IPS-18c (cell line): ENCODE data around the gene JMJD4.

ENCODE experiments used
- H3K4me3 ChIP-seq: 2 replicates; pipeline ENCODE4 v1.7.0; 2013; ENCODE audit warnings: low read depth, mild to moderate bottlenecking, low read length, moderate library complexity; ENCODE audit not compliant: insufficient read depth
- H3K9me3 ChIP-seq: one replicate; pipeline ENCODE4 v1.6.1; 2013; ENCODE audit warnings: mild to moderate bottlenecking, low read length, moderate library complexity; ENCODE audit not compliant: control insufficient read depth, insufficient read depth

JMJD4 gene

DNA sequence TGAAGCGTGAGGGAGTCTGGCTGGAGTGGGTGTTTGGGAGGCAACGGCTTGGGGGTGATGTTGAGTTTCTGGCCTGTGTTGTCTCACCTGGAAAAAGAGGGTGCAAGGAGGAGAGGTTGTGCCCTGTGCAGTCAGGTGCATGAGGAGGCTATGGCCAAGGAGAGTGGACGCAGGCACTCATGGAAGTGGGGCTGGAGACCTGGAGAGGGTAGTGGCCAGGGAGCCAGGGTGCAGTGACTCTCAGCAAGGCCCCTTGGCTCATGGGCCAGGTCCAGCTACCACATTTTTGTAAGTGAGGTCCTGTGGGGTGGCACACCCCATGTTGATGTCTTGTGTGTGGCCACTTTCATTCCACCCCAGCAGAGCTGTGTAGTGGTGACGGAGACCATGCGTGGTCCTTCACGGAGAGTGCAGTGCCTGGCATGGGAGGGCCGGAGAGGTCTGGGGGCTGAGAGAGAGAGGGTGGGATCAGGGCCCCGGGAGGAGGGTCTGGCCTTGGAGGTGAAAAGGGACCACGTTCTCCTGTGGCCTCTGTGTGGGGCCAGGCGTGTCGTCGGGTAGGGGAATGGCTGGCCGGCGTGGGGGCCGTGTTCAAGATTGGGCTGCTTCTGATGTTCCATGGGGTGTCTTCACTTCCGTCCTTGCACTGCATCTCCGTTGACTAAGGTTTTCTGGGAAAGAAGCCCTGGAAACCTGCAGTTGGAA lies 6.2 kb upstream of the JMJD4 start:
- no peaks in the 10 kb centered on the region for H3K9me3 ChIP-seq
- no peak overlapping the region for H3K4me3 ChIP-seq

DNA sequence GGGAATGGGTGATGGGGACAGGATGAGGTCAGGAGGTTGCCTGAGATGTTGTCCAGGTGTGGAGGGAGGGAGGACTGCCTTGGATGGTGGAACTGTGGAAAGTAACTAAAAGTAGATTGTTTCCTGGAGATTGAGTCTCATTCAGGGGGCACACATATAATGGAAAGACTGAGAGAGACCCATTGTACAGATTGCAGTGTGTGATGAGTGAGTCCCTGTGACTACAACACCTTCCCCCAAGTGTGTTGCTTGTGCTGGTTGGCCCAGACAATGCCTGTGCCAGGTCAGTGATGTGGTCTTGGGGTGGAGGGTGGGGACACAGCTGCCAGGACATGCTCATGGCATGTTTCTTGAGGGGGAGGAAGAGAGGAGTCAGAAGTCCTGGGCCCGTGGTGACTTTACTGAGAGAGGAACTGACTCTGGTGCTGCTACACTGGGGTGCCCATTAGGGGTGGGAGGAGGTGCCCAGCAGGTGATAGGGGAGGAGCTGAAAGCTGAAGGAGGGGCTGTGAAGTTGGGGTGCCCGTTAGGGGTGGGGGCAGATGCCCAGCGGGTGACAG lies 5.4 kb upstream of the JMJD4 start:
- Histone ChIP-seq H3K9me3 (no peaks in the 10 kb centered on the region), H3K4me3 (no peak overlapping the region)

DNA sequence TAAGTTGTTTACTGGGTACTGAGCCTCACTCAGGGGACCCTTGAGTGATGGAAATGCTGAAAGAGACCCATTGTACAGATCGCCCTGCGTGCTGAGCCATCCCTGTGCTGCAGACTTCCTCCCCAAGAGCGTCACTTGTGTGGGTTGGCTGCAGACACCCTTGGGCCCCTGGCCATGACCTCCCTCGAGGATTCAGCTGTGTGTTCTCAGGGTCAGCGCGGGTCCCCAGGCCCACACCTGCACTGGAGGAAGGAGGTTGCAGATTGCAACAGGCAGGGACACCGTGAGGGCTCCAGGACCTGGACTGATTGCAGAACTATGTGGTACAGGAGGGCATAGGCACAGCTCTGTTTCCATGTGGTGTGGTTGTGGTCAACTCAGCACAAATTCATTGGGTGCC lies 4.5 kb upstream of the JMJD4 start:
- H3K4me3 ChIP-seq: no peak overlapping the region
- no peaks in the 10 kb centered on the region for H3K9me3 ChIP-seq

DNA sequence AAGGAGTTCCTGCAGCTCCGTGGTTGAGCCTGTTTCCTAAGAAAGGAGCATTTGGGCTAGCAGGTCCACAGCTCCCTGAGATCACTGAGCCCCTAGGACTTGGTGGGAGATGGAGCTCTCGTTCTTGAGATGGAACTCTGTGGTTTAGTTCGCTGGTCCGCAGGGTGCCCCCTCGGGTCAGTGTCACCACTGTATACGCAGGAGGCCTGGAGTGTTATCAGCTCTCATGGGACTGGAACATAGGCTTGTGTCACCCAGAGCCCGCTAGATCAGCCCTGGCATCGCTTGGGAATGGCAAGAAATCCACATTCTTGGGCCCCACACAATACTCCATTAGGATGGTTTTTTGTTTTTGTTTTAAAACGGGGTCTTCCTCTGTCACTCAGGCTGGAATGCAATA lies 3.7 kb upstream of the JMJD4 start:
- Histone ChIP-seq H3K9me3 (no peaks in the 10 kb centered on the region), H3K4me3 (no peak overlapping the region)

DNA sequence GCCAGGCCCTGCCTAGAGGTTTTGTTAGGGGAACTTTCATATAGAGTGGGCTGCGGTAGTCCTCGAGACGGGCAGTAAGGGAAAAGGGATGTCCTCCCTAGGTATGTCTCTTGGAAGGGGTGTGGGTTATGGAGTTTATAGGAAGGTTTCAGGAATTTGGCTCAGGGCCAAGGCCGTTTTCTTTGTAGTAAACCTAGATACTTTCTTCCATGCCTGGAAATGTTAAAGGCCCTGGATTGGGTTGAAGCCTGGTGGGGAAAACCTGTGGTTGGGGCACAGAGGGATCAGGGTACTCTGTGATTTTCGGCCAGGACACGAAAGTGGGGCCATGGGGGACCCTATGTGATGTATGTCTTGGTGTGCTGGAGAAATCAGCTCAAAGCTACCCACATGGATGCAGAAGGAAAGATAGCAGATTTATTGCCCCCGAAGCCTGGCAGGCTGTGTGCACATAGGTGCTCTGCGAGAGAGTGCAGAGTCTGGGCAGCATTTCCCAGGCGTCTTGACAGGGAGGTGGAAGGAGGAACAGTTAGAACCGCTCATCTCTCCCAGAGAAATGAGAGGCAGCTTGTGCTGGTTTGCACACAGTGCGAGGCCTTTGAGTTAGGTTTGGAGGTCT lies 1.8 kb upstream of the JMJD4 start:
- H3K9me3 ChIP-seq: no peaks in the 10 kb centered on the region
- H3K4me3 ChIP-seq: no peak overlapping the region

DNA sequence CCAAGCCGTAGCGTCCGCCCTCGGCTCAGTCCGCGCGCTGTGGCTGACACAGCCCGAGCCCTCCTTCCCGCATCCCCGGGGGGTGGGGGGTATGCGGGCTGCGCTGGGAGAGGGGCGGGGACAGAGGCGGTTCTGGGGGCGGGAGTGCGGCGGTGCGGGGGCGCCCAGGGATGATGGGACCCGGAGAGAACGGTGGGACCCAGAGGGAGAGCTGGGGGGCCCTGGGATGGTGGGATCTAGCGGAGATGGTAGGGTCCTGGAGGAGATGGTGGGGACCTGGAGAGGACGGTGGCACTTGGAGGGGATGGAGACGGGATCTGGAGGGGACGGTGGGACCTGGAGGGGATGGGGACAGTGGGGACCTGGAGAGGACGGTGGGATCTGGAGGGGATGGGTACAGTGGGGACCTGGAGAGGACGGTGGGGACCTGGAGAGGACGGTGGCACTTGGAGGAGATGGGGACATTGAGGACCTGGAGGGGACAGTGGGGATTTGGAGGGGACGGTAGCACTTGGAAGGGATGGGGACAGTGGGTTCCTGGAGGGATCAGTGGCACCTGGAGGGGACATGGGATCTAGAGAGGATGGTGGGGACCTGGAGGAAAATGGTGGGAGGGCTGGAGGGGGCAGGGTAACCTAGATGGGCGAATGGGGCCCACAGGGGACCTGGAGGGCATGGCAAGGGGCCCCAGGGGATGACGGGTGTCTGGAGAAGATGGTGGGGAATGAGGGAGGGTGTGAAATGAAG lies 610 bp upstream of the JMJD4 start:
- no peaks in the 10 kb centered on the region for H3K9me3 ChIP-seq
- peak overlapping the region; percentile 87 for H3K4me3 ChIP-seq

DNA sequence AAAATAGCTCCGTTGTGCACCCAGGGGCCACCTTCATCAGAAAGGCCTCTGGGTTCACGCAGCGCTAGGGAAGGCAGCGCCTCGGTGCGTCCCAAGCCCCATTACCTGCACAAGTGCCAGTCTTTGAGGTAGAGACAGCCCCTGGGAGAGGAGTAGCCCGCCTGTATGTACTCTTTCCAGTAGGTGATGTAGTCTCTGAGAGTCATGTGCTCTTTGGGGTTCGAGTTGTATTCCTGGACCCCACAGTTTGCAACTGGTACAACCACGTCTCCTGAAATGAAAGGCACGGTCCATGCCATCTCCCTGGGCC lies 601 bp downstream of the JMJD4 start:
- no peaks in the 10 kb centered on the region for H3K9me3 ChIP-seq
- peak overlapping the region; percentile 87 for H3K4me3 ChIP-seq

DNA sequence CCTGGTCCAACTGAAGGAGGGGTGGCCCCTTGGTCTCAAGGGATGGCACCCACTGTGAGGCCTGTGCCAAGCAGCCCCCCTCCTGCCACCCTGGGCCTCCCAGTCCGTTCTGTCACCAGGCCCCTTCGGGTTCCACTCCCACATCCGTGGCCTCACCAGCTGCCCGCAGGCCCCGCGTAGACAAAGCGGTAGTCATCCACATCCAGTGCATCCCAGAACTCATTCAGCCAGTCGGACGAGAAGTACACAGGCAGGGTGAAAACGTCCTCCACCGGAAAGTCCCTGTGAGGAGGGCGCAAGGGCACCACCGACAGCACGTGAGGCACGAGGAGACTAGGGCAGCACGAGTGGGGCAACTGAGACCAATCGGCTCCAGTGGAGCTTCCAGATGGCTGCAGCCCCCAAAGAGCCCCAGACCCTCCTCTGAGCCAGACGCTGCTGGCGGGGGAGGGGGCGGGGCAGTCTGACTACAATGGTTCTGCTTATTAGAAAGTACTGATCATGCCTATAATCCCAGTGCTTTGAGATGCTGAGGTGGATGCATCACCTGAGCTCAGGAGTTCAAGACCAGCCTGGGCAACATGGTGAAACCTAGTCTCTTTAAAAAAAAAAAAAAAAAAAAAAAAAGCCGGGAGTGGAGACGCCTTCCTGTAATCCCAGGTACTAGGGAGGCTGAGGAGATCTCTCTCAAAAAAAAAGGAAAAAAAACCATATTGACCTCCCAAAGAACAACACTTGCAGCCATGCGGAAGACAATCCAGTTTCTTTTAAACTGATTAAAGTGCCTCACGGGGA lies 1.2 kb downstream of the JMJD4 start:
- Histone ChIP-seq H3K4me3 (peak overlapping the region; percentile 87), H3K9me3 (no peaks in the 10 kb centered on the region)

DNA sequence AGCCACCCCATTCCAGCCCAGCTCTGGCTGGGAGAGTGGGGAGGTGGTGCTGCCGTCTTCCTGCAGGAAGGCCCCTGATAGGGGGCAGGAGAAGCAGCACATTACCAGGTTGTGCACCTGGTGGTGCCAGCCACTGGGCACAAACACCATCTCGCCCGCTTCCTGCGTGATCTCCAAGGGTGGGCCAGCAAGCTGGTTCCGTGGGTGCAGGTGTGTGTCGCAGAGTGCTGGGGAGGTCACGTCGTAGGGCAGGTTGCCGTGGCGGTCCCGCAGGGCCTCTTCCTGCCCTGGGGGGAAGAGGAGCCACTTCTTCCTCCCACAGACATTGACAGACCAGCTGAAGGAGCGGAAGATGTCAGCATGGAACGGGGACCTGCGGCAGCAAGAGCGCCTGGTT lies 1.8 kb downstream of the JMJD4 start:
- H3K9me3 ChIP-seq: no peaks in the 10 kb centered on the region
- H3K4me3 ChIP-seq: no peak overlapping the region

DNA sequence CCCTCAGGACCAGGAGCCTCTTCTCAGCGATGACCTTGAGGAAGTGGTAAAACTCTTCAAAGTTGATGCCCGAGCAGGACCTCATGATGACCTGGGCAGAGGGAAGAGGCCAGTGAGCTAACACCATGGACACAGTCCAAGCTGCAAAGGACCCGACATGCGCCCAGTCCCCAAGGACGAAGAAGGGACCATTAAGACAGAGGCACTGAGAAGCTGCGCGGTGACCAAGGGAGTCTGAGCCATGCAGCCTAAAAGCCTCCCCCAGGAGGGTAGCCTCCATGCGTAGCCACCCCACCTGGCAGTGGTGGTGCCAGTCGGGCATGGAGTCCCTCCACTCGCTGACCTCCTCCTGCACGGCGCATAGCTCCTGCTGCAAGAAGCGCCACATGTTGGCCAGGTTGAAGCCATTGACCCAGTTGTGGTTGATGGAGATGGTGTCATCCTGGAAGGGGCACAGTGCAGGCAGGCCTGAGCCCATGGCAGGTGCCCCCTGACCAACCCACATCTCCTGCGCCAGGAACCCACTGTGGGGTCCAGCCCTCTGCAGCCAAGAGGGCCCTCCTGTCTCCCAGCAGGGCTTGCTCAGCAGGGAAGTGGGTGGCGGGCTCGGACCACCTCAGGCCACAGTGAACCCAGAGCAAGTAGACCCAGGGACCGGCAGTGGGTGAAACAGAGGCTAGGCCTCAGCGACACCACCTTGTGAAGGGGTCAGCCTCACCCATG lies 2.4 kb downstream of the JMJD4 start:
- Histone ChIP-seq H3K4me3 (no peak overlapping the region), H3K9me3 (no peaks in the 10 kb centered on the region)

DNA sequence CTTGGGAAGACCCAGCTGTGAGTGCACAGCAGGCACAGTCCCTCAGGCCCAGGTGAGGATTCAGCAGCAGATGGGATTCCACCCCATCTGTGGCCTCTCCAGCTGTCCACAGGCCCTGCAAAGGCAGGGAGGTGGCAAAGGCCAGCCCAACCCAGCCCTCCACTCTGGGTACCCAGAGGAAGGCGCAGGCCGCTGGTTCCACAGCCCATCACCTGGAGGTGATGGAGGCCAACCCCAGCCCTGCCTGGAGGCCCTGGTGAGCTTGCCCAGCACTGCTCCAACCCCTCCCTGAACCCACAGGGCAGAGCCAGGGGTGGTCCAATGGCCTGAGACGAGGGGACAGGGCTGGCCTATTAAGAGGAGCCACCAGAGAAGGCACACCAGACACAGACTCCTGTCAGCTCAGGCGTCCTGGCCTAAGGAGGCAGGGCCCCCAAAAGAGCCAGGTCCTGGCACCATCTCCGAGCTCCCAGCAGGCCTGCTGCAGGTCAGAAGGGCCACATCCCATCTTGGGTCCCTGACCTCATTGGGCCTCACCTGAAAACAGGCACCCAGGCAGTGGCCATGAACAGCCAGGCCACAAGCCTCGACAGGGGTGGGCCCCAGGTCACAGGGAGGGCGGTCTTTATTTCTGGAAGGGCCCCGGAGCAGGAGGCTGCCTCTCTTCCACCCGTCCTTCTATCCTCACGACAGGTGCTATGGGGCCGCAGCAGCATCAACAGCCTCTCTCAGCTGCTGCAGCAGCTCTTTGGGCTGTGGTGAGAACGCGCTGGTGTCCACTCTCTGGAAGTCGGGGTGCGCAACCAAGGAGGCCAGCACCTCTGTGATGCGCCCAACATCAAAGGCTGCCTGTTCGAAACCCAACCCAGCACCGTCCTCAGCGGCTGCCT lies 3.2 kb downstream of the JMJD4 start:
- Histone ChIP-seq H3K9me3 (no peaks in the 10 kb centered on the region), H3K4me3 (no peak overlapping the region)

DNA sequence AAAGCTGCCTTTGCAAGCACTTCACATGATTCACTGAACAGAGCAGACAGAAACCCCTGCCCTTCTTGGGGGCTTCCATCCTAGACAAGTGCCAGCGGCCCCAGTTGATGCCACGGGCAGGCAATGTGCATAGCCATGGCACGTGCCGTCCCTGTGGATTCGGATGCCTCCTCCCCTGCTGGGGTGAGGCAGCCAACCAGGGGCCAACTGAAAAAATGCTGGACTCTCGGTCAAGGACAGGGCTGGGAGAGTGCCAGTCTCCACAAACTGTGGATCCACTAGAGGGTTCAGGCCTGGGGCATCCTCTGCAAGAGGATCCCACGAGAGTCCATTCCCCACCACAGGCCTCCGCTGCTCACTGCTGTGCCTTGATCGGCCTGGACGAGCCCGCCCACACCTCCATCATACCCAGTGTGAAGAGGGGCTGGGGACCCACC lies 3.8 kb downstream of the JMJD4 start:
- Histone ChIP-seq H3K9me3 (no peaks in the 10 kb centered on the region), H3K4me3 (no peak overlapping the region)

DNA sequence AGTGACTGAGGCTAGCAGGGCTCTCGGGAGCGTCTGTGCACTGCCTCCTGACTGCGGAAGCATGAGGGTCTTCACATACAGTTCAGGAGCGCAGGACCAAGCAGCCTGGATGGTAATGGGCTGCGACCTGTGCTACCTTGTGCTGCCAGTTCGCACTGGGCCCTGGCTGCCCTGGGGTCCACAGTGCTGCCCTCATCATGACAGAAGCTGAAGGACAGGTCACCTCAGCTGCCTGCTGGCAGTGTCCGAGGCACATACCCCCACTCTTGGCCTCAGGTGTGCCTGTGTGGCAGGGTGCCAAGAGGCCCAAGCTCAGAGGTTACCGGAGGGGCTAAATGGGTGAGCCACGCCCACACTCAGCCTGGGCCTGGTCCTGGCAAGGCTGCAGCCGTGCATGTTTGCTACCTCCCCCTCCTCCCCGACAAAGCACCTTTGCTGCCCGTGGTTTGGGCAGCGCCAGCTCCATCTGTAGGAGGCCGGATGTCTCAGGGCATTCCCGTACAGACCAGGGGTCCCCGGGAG lies 4.4 kb downstream of the JMJD4 start:
- no peaks in the 10 kb centered on the region for H3K9me3 ChIP-seq
- no peak overlapping the region; the same call in 1 of the 2 replicates for H3K4me3 ChIP-seq

DNA sequence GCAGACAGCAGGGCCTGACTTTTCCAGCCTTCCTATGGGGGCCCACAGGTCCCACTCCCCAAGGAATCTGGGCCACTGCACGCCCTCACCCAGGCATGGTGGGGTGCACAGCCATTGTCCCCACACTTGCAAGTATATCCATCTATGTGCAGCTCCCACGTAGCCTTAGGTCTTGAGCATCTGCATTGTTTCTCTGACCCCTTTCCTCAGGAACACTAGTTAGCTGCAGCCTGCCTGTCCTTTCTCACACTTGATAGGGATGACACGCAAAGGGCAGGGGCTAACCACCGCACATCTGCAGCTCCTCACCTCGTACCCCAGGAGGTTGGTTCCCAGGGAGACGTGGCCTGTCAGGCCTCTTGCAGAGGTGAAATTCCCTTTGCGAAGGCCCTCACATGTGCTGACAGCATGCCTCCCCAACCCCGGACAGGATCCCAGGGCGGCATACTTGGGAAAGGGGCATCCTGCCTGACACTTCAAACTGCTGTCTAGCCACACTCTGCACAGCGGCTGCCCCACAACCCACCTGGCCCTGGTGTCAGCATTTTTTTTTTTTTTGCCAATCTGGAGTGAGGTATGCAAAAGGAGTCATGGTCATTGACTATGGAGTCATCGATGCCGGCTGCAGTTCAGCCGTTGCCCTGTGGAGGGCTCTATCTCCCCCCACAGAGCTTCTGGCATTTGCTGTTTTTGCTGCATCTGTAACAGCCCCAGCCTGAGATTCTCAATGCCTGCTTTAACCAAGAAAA lies 5.0 kb downstream of the JMJD4 start:
- no peaks in the 10 kb centered on the region for H3K9me3 ChIP-seq
- H3K4me3 ChIP-seq: no peak overlapping the region

DNA sequence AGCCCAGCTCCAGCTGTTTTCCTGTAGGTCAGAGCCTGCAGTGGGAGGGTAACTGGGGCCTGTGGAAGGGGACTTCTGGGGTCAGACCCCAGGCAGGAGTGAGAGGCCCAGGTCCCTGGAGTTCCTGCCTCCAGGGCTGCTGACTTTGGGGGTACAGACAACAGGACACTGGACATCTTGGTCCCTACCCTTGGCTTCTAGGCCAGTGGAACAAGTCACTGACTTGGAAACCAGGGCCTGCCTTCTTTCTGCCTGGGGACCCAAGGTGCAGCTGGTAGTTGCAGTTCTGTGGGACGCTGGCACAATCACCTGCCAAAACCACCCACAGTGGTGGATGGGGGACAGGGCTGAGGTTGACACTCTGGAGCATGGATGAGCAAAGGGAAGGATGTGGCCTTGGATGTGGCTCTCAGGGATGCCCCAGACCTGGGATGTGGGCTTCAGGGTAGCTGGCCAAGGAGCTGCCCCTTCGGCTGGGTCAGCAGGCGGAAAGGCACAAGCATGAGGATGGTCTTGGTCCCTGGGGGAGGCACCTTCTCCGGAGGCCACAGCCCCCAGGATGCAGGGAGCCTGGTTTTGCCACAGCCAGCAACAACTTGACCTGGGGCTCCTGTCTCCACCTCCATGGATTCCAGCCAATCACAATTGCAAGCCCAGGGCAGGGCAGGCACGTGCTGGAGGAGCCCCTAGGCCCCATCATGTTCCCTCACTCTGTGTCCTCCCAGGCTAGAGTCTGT lies 5.8 kb downstream of the JMJD4 start:
- peak overlapping the region; percentile 71 for H3K4me3 ChIP-seq

More for the DNA sequence above, 5.8 kb downstream of the JMJD4 start:
- no peaks in the 10 kb centered on the region for H3K9me3 ChIP-seq
